Stimulated activated CD4-positive, alpha-beta T cell treated with anti-CD3 and anti-CD28 coated beads, Interleukin-12 subunit alpha, Interleukin-12 subunit beta, amount 100 ng/mL, for 48 hours (primary cell): Measurements from ENCODE around the gene GDF11.
"Not testable (repeated sequence)": the region's sequence is repeated elsewhere in the genome, so short reads cannot be mapped to it uniquely, and the experiment has no call there.

Source experiments
- DNase-seq, 3 donors: peaks; one replicate each; pipeline ENCODE4 v3.0.0-alpha.2; 2020; ENCODE audit warnings: low read depth in 2 of 3, low spot score in 1 of 3

GDF11 gene

DNA sequence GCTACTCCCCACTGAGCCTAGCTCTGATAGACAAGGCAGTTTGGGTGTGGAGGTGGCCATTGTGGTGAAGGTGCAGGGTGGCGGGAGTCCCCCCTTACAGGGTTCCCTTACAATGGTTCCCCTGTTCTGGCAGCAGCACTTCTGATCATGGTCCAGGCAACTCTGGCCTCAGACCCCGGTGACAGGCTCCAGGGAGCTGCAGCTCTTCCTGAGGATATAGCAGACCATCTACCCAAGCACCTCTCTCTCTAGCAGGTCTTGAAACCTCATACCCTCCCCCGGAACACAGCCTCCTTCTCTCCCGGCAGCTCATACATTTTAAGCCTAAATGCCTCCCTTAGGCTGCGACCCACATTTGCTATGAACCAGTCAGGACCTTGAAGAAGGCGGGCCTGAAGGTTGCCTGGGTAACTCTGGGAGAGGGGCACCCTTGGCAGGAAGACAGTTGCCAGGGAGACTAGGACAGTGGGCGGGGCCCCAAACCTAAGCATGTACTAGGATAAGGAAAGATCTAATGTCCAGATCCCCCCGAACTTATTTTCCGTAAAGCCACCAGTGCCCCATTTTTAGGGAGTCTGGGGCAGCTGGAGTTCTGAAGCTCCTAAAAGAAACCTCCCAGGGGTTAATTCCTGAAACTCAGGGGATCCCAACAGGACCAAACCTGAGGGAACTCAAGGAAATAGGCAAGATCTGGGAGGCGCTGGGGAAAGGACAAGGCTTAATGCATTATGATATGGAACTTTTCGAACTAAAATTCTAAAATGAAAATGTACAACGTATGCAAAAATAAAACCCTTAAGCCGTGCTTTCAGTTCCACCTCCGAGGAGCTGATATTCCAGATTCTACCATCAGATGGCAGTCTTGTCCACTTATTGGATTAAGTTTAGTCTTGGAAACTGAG, 4.5 kb upstream of the GDF11 start:
- peak; percentile 69 to 99 (median 69) for DNase-seq

- no peak for DNase-seq
Observed at GRCh38 chr12:55739025-55739378, 3.9 kb upstream of the GDF11 start.

GRCh38 chr12:55741931-55742680, 816 bp upstream of the GDF11 start:
- DNase-seq, result no peak

DNA sequence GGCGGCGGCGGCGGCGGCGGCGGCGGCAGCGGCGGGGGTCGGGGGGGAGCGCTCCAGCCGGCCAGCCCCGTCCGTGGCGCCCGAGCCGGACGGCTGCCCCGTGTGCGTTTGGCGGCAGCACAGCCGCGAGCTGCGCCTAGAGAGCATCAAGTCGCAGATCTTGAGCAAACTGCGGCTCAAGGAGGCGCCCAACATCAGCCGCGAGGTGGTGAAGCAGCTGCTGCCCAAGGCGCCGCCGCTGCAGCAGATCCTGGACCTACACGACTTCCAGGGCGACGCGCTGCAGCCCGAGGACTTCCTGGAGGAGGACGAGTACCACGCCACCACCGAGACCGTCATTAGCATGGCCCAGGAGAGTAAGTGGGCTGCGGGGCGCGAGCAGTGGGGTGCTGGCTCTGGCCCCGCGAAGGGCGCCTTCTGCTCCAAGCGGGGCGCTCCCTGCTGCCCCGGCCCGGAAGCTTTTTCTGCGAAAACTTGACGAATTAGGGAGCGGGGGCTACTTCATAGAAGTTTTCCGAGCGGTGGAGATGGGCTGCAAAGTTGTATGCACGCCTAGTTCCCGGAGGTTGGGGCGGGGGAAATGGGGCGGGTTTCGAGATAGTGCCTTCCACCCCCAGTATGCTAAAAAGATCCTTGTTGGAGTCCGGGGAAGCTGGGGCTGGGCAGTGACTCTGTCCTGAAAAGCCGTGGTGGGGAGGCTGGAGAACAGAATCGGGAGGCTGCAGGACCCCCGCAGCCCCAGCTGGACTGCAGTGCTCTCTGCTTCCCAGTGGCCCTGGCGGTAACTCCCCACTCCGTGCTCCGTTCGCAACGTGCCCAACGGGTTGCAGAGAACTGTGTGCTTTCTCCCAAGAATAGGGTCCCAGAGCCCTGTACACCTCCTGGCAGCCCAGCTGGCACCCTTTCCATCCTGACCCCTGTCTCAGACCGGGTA, 751 bp downstream of the GDF11 start:
- peak in 2 of 3 donors; percentile 37 to 44 for DNase-seq

DNA sequence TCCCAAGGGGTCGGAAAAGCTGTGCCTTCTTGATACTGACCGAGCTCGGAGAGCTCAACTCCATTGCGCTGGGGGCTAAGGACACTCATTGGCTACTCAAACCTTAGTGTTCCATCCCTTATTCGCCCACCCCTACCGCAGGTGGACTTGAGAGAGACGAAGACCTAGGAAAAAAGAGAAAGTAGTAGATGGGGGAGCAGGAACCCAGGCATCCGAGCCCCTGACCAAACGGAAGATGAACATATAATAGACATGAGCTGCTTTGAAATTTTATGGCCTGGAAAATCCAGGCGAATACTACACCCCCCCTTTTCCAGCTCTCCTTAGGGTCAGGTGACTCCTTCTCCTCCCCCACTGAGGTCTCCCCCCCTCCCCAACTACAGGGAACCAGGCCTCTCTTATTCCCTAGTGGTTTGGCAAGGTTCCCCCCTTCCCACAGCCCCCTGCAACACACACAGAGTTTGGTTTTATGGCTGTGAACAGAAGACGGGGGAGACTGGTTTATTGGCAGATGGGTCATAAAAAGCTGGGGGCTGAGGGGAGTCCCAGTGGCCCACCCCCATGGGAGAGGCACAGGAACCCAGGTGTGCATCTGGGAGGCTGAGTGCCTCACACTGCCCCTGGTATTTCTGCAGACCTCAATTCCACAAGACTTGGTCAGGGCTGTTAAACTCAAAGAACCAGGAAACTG, 1.6 kb downstream of the GDF11 start:
- DNase-seq, result no peak

DNA sequence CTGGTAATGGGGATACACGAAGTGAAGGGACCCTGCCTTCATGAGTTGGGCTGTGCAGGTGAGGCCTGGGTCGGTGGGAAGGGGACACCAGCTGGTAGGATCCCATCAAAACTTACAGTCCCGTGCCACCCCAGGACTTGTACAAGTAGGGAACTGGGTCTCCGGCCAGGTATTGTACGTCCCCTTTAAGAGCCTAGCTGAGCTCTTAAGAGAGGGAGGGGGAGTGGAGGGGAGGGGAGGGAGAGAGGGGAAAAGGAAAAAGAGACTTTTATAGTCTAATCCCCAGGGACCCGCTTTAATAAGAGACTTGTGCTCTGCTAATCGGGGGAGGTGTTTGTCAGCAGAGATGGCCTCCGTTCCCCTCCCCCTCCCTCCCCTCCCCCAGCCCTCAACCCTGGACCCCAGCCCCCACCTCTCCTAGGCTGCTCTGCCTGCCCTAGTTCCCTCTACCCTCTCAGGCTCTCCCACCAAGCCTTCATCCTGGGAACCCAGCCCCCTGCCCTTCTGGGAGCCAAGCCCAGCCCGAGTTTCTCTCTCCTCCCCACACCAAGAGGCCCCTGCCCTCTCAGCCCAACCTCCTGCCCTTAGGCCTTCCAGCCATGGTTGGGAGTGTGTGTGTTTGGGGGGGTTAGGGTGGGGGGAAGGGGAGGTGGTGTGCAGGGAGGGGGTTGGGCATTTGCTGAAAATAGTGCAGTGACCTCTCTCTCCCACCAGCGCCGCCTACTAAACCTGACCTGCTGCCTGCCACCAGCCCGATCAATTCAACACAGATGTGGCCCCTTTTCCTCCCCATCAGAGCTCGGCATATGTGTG, 2.6 kb downstream of the GDF11 start:
- no peak for DNase-seq

- DNase-seq, result no peak
Observed at GRCh38 chr12:55746174-55746912, 3.4 kb downstream of the GDF11 start.

DNA sequence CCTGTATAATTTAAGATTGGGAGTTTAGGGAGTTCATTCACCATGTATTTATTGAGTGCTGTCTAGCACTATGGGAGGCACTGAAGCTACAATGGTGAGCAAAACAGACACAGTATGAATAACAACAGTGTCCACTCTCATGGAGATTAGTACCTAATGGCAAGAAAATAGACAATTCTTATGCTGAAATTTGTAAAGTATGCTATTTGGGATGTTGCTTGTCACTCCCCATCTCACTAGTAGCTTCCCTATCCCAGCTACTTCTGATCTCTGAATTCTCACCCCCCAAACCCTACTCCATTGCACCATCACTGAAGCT, 4.0 kb downstream of the GDF11 start:
- DNase-seq, result no peak

- no peak for DNase-seq
Observed at GRCh38 chr12:55748230-55748993, 5.5 kb downstream of the GDF11 start.

DNA sequence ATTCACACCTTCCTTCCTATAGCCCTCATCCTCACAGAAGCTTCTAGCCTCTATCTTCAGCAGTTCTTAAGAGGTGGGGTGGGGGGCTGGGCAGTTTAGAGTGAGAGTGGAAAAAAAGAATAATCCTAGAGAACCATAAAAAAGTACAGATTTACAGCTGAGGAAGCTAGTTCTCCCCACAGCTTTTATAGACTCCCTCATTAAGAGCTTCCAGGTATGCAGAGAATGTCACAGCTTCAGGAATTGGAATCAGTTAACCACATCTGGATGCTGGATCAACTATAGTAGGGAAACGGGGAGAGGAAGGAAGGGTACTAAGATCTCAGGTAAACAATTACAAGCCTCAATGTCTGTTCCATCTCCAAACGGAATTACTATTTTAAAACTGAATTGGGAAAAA, 12.3 kb downstream of the GDF11 start:
- no peak for DNase-seq

- DNase-seq, result no peak
Observed at GRCh38 chr12:55757701-55758100, 14.8 kb downstream of the GDF11 start.

GRCh38 chr12:55758575-55758974, 15.7 kb downstream of the GDF11 start:
- DNase-seq, result not testable (repeated sequence)

GRCh38 chr12:55760663-55761062, 17.7 kb downstream of the GDF11 start:
- peak; percentile 44 to 54 (median 50) for DNase-seq

- DNase-seq, result no peak
Observed at GRCh38 chr12:55762646-55763045, 19.7 kb downstream of the GDF11 start.

GRCh38 chr12:55765736-55766290, 22.9 kb downstream of the GDF11 start:
- DNase-seq, result no peak

DNA sequence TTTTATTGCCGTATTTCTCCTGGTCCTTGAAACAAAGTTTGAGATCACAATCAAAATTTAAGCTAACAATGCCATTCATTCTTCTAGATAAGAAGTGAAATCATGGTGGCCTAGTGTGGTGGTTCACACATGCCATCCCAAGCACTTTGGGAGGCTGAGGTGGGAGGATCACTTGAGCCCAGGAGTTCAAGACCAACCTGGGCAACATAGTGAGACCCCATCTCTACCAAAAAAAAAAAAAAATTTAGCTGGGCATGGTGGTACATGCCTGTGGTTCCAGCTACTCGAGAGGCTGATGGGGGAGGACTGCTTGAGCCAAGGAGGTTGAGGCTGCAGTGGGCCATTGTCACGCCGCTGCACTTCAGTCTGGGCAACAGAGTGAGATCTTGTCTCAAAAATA, 24.2 kb downstream of the GDF11 start:
- no peak for DNase-seq

- no peak for DNase-seq
Observed at GRCh38 chr12:55771736-55772135, 28.8 kb downstream of the GDF11 start.

DNA sequence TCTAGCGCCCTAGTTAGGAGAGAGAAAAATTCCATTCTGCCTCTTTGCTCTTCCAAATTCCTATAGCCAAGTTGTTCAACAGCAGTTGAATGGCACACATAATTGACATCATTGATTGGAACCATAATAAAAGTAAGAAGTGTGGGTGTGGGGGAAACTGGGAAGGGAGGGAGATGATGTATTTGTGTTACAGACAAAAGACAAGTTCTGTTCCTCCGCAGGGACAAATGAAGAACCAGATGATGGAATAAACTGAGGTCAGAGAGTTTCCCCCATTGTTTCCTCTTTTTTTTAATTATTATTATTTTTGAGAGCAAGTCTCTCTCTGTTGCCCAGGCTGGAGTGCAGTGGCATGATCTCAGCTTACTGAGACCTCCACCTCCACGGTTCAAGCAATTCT, 34.9 kb downstream of the GDF11 start:
- DNase-seq, result no peak
